Neutrophil (primary cell): Measurements from ENCODE around the gene SLC2A9.

Experiments used
- H3K27ac ChIP-seq: fragments of 200-600 bp; sonication (generic); 2 replicates; pipeline ENCODE4 v1.5.1; 2016; ENCODE audit warnings: mild to moderate bottlenecking, moderate library complexity
- H3K27me3 ChIP-seq: fragments of 200-600 bp; sonication (generic); 2 replicates; pipeline ENCODE4 v1.6.0; 2016; ENCODE audit warnings: mild to moderate bottlenecking
- H3K36me3 ChIP-seq: fragments of 200-600 bp; sonication (generic); 2 replicates; pipeline ENCODE4 v1.5.1; 2017
- H3K4me1 ChIP-seq, 2 experiments: fragments of 200-600 bp in 1 of 2; sonication (generic) in 1 of 2; 1 replicate in 1 of 2; 2 replicates in 1 of 2; pipeline versions ENCODE4 v1.5.1 to v1.6.1; 2013 to 2016; ENCODE audit warnings: low read depth in 1 of 2, low read length in 1 of 2, mild to moderate bottlenecking in 1 of 2, moderate library complexity in 1 of 2; ENCODE audit not compliant: control insufficient read depth in 1 of 2, insufficient read depth in 1 of 2
- H3K4me3 ChIP-seq, 2 experiments: fragments of 200-600 bp in 1 of 2; sonication (generic) in 1 of 2; 1 replicate in 1 of 2; 2 replicates in 1 of 2; pipeline ENCODE4 v1.5.1; 2013 to 2016; ENCODE audit warnings: low read depth in 1 of 2, low read length in 1 of 2, mild to moderate bottlenecking in 1 of 2, moderate library complexity in 1 of 2
- H3K9me3 ChIP-seq: fragments of 200-600 bp; sonication (generic); 2 replicates; pipeline ENCODE4 v1.5.1; 2016
- CTCF ChIP-seq: fragments of 200-600 bp; sonication (generic); IDR thresholded peaks from 2 replicates; pipeline ENCODE4 v1.5.1; 2016; ENCODE audit warnings: antibody characterized with exemption

Gene SLC2A9

GRCh38 chr4:9953089-9953488, 68.2 kb downstream of the SLC2A9 start:
- no peaks in the 10 kb centered on the region for H3K4me1 ChIP-seq
- no peaks in the 10 kb centered on the region for H3K36me3 ChIP-seq
- no peaks in the 10 kb centered on the region for H3K27me3 ChIP-seq
- TF ChIP-seq CTCF: no peak
- no peaks in the 10 kb centered on the region for H3K9me3 ChIP-seq
- no peak overlapping the region for H3K4me3 ChIP-seq
- no peak overlapping the region for H3K27ac ChIP-seq

GRCh38 chr4:9952415-9952950, 68.8 kb downstream of the SLC2A9 start:
- no peaks in the 10 kb centered on the region for H3K9me3 ChIP-seq
- H3K4me3 ChIP-seq: no peak overlapping the region
- no peak for TF ChIP-seq CTCF
- no peaks in the 10 kb centered on the region for H3K4me1 ChIP-seq
- H3K36me3 ChIP-seq: no peaks in the 10 kb centered on the region
- no peaks in the 10 kb centered on the region for H3K27me3 ChIP-seq
- no peak overlapping the region for H3K27ac ChIP-seq

- H3K9me3 ChIP-seq: no peaks in the 10 kb centered on the region
- H3K4me3 ChIP-seq: no peak overlapping the region
- TF ChIP-seq CTCF: no peak
- H3K4me1 ChIP-seq: no peaks in the 10 kb centered on the region
- no peaks in the 10 kb centered on the region for H3K27me3 ChIP-seq
- no peak overlapping the region for H3K27ac ChIP-seq
- no peaks in the 10 kb centered on the region for H3K36me3 ChIP-seq
These were observed 71.7 kb downstream of the SLC2A9 start for GRCh38 chr4:9949573-9949972.

- Histone ChIP-seq H3K4me1 (no peaks in the 10 kb centered on the region), H3K27ac (no peak overlapping the region), H3K4me3 (no peak overlapping the region), H3K9me3 (no peaks in the 10 kb centered on the region), H3K36me3 (no peaks in the 10 kb centered on the region), H3K27me3 (no peaks in the 10 kb centered on the region)
- no peak for TF ChIP-seq CTCF
These were observed 73.9 kb downstream of the SLC2A9 start for GRCh38 chr4:9947168-9948062.

- no peak for TF ChIP-seq CTCF
- no peaks in the 10 kb centered on the region for H3K36me3 ChIP-seq
These were observed 75.1 kb downstream of the SLC2A9 start for GRCh38 chr4:9946170-9946569.

More at GRCh38 chr4:9946170-9946569, 75.1 kb downstream of the SLC2A9 start:
- Histone ChIP-seq H3K27me3 (no peaks in the 10 kb centered on the region), H3K27ac (no peak overlapping the region), H3K9me3 (no peaks in the 10 kb centered on the region), H3K4me3 (no peak overlapping the region), H3K4me1 (no peaks in the 10 kb centered on the region)
